SK-N-SH treated with all-trans-retinoic acid at 6 μM for 48 hours (cell line): Measurements from ENCODE around the gene GLIS1.

Source experiments
- ATAC-seq: fragments of 200-7000 bp; cut with Tn5 transposase; 3 replicates; pipeline ENCODE4 v1.9.1; 2020; ENCODE audit warnings: mild to moderate bottlenecking, moderate library complexity
- ARNTL ChIP-seq: fragments of 450-650 bp; formaldehyde crosslinking; IDR thresholded peaks from 2 replicates; pipeline ENCODE4 v1.5.0; 2020; ENCODE audit warnings: low read depth, mild to moderate bottlenecking, moderate library complexity, borderline replicate concordance
- BACH2 ChIP-seq: fragments of 250-450 bp; sonication (Bioruptor Pico); IDR thresholded peaks from 2 replicates; pipeline ENCODE4 v1.9.0; 2021; ENCODE audit warnings: mild to moderate bottlenecking, borderline replicate concordance
- CSDC2 ChIP-seq: fragments of 250-450 bp; sonication (Bioruptor Pico); IDR thresholded peaks from 2 replicates; pipeline ENCODE4 v1.5.0; 2020; ENCODE audit warnings: mild to moderate bottlenecking, moderate library complexity
- CSRNP3 ChIP-seq: fragments of 250-450 bp; sonication (Bioruptor Pico); IDR thresholded peaks from 2 replicates; pipeline ENCODE4 v1.5.1; 2021; ENCODE audit warnings: mild to moderate bottlenecking, moderate library complexity
- ESRRG ChIP-seq: fragments of 250-450 bp; sonication (Bioruptor Pico); IDR thresholded peaks from 2 replicates; pipeline ENCODE4 v1.6.1; 2021; ENCODE audit warnings: mild to moderate bottlenecking
- GLIS3 ChIP-seq: fragments of 250-450 bp; sonication (Bioruptor Pico); IDR thresholded peaks from 2 replicates; pipeline ENCODE4 v1.5.0; 2020; ENCODE audit warnings: mild to moderate bottlenecking, moderate library complexity
- ISL1 ChIP-seq: fragments of 250-450 bp; sonication (Bioruptor Pico); IDR thresholded peaks from 2 replicates; pipeline ENCODE4 v2.1.2; 2022; ENCODE audit warnings: mild to moderate bottlenecking, moderate library complexity
- OSR1 ChIP-seq: fragments of 250-450 bp; sonication (Bioruptor Pico); IDR thresholded peaks from 2 replicates; pipeline ENCODE4 v1.8.0; 2022; ENCODE audit warnings: moderate library complexity, mild to moderate bottlenecking, inconsistent platforms
- PATZ1 ChIP-seq: fragments of 250-450 bp; sonication (Bioruptor Pico); IDR thresholded peaks from 2 replicates; pipeline ENCODE4 v1.8.0; 2020; ENCODE audit warnings: mild to moderate bottlenecking, moderate library complexity, borderline replicate concordance
- PPARA ChIP-seq: fragments of 250-450 bp; sonication (Bioruptor Pico); IDR thresholded peaks from 2 replicates; pipeline ENCODE4 v1.5.0; 2020; ENCODE audit warnings: mild to moderate bottlenecking, borderline replicate concordance
- RARB ChIP-seq: fragments of 250-450 bp; sonication (Bioruptor Pico); IDR thresholded peaks from 2 replicates; pipeline ENCODE4 v1.8.0; 2021; ENCODE audit warnings: mild to moderate bottlenecking, moderate library complexity
- SNAI2 ChIP-seq: fragments of 250-450 bp; sonication (Bioruptor Pico); IDR thresholded peaks from 2 replicates; pipeline ENCODE4 v1.5.0; 2020; ENCODE audit warnings: mild to moderate bottlenecking, moderate library complexity
- TCF4 ChIP-seq: fragments of 250-450 bp; sonication (Bioruptor Pico); IDR thresholded peaks from 2 replicates; pipeline ENCODE4 v1.8.0; 2021; ENCODE audit warnings: mild to moderate bottlenecking, moderate library complexity, borderline replicate concordance
- TOX ChIP-seq: fragments of 250-450 bp; sonication (Bioruptor Pico); IDR thresholded peaks from 2 replicates; pipeline ENCODE4 v1.8.0; 2021; ENCODE audit warnings: mild to moderate bottlenecking, moderate library complexity, borderline replicate concordance
- ZC3H10 ChIP-seq: fragments of 250-450 bp; sonication (Bioruptor Pico); IDR thresholded peaks from 2 replicates; pipeline ENCODE4 v1.5.1; 2021; ENCODE audit warnings: mild to moderate bottlenecking, moderate library complexity
- ZFP3 ChIP-seq: fragments of 250-450 bp; sonication (Bioruptor Pico); IDR thresholded peaks from 2 replicates; pipeline ENCODE4 v1.5.0; 2020; ENCODE audit warnings: mild to moderate bottlenecking, moderate library complexity
- ZNF565 ChIP-seq: fragments of 450-650 bp; formaldehyde crosslinking; conservative IDR thresholded peaks from 2 replicates; pipeline ENCODE4 v1.5.0; 2020; ENCODE audit warnings: low read depth, mild to moderate bottlenecking, moderate library complexity
- ZNF70 ChIP-seq: fragments of 450-650 bp; formaldehyde crosslinking; IDR thresholded peaks from 2 replicates; pipeline ENCODE4 v1.5.0; 2020; ENCODE audit warnings: mild to moderate bottlenecking, moderate library complexity
- ZNF8 ChIP-seq: fragments of 450-650 bp; formaldehyde crosslinking; IDR thresholded peaks from 2 replicates; pipeline ENCODE4 v1.5.0; 2020; ENCODE audit warnings: mild to moderate bottlenecking, moderate library complexity
- TF ChIP-seq, protein P1 (sequence below): fragments of 250-450 bp; sonication (Bioruptor Pico); IDR thresholded peaks from 2 replicates; pipeline ENCODE4 v1.8.0; 2021; ENCODE audit warnings: low read depth, mild to moderate bottlenecking, moderate library complexity, borderline replicate concordance
- TF ChIP-seq, protein P2 (sequence below): fragments of 250-450 bp; sonication (Bioruptor Pico); IDR thresholded peaks from 2 replicates; pipeline ENCODE4 v1.5.0; 2020; ENCODE audit warnings: mild to moderate bottlenecking, moderate library complexity

Gene GLIS1

GRCh38 chr1:53680868-53681267 is 58.1 kb downstream of the GLIS1 start:
- ATAC-seq: no peak
- TF ChIP-seq, protein P1, sequence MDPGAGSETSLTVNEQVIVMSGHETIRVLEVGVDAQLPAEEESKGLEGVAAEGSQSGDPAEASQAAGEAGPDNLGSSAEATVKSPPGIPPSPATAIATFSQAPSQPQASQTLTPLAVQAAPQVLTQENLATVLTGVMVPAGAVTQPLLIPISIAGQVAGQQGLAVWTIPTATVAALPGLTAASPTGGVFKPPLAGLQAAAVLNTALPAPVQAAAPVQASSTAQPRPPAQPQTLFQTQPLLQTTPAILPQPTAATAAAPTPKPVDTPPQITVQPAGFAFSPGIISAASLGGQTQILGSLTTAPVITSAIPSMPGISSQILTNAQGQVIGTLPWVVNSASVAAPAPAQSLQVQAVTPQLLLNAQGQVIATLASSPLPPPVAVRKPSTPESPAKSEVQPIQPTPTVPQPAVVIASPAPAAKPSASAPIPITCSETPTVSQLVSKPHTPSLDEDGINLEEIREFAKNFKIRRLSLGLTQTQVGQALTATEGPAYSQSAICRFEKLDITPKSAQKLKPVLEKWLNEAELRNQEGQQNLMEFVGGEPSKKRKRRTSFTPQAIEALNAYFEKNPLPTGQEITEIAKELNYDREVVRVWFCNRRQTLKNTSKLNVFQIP (CRISPR knock-in tag): no peak
- TF ChIP-seq ARNTL (CRISPR knock-in tag) (no peak), ZNF8 (no peak), BACH2 (no peak), GLIS3 (CRISPR knock-in tag) (no peak), ISL1 (CRISPR knock-in tag) (no peak), ZC3H10 (CRISPR knock-in tag) (no peak), ZFP3 (CRISPR knock-in tag) (no peak), TCF4 (CRISPR knock-in tag) (no peak; the same call in 1 of the 2 replicates), ESRRG (CRISPR knock-in tag) (no peak), CSDC2 (CRISPR knock-in tag) (no peak), SNAI2 (CRISPR knock-in tag) (no peak), CSRNP3 (CRISPR knock-in tag) (no peak)
- TF ChIP-seq, protein P2, sequence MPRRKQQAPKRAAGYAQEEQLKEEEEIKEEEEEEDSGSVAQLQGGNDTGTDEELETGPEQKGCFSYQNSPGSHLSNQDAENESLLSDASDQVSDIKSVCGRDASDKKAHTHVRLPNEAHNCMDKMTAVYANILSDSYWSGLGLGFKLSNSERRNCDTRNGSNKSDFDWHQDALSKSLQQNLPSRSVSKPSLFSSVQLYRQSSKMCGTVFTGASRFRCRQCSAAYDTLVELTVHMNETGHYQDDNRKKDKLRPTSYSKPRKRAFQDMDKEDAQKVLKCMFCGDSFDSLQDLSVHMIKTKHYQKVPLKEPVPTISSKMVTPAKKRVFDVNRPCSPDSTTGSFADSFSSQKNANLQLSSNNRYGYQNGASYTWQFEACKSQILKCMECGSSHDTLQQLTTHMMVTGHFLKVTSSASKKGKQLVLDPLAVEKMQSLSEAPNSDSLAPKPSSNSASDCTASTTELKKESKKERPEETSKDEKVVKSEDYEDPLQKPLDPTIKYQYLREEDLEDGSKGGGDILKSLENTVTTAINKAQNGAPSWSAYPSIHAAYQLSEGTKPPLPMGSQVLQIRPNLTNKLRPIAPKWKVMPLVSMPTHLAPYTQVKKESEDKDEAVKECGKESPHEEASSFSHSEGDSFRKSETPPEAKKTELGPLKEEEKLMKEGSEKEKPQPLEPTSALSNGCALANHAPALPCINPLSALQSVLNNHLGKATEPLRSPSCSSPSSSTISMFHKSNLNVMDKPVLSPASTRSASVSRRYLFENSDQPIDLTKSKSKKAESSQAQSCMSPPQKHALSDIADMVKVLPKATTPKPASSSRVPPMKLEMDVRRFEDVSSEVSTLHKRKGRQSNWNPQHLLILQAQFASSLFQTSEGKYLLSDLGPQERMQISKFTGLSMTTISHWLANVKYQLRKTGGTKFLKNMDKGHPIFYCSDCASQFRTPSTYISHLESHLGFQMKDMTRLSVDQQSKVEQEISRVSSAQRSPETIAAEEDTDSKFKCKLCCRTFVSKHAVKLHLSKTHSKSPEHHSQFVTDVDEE: no peak

- TF ChIP-seq TOX (CRISPR knock-in tag) (no peak), ZNF8 (no peak), PATZ1 (no peak), PPARA (no peak), ZC3H10 (CRISPR knock-in tag) (no peak), BACH2 (no peak), CSRNP3 (CRISPR knock-in tag) (no peak), OSR1 (no peak), RARB (CRISPR knock-in tag) (no peak), ZFP3 (CRISPR knock-in tag) (no peak), ESRRG (CRISPR knock-in tag) (no peak), SNAI2 (CRISPR knock-in tag) (no peak), ZNF565 (no peak), ZNF70 (CRISPR knock-in tag) (no peak), ISL1 (CRISPR knock-in tag) (no peak), TCF4 (CRISPR knock-in tag) (no peak)
- TF ChIP-seq, protein P1 (CRISPR knock-in tag): no peak
- TF ChIP-seq, protein P2: no peak
- ATAC-seq: no peak
Measured at GRCh38 chr1:53678938-53679825, 59.8 kb downstream of the GLIS1 start.
